Activated CD8-positive, alpha-beta memory T cell treated with anti-CD3 and anti-CD28 coated beads, Interleukin-2, amount 50 U/mL, for 48 hours (primary cell): ENCODE results near the gene PKP4.

Source experiments
- DNase-seq: peaks from one replicate; pipeline ENCODE4 v3.0.0-alpha.2; 2020

Gene PKP4

GRCh38 chr2:158498749-158499136 lies 42.0 kb downstream of the PKP4 start:
- DNase-seq, result no peak

GRCh38 chr2:158499383-158499782 lies 42.6 kb downstream of the PKP4 start:
- no peak for DNase-seq

GRCh38 chr2:158500333-158500732 lies 43.6 kb downstream of the PKP4 start:
- DNase-seq, result no peak

GRCh38 chr2:158501301-158501700 lies 44.5 kb downstream of the PKP4 start:
- DNase-seq, result no peak

GRCh38 chr2:158502974-158503373 lies 46.2 kb downstream of the PKP4 start:
- no peak for DNase-seq

- no peak for DNase-seq
Observed at GRCh38 chr2:158504088-158504487, 47.3 kb downstream of the PKP4 start.

- DNase-seq, result no peak
Observed at GRCh38 chr2:158505448-158505934, 48.7 kb downstream of the PKP4 start.

GRCh38 chr2:158507141-158507540 lies 50.4 kb downstream of the PKP4 start:
- no peak for DNase-seq

GRCh38 chr2:158507679-158508078 lies 50.9 kb downstream of the PKP4 start:
- no peak for DNase-seq

- DNase-seq, result no peak
Observed at GRCh38 chr2:158509928-158510797, 53.4 kb downstream of the PKP4 start.

- DNase-seq, result no peak
Observed at GRCh38 chr2:158510887-158511286, 54.1 kb downstream of the PKP4 start.

GRCh38 chr2:158511706-158512105 lies 55.0 kb downstream of the PKP4 start:
- no peak for DNase-seq

GRCh38 chr2:158512323-158512722 lies 55.6 kb downstream of the PKP4 start:
- DNase-seq, result no peak

GRCh38 chr2:158513841-158514240 lies 57.1 kb downstream of the PKP4 start:
- DNase-seq, result no peak

GRCh38 chr2:158518084-158518483 lies 61.3 kb downstream of the PKP4 start:
- DNase-seq, result no peak

- no peak for DNase-seq
Observed at GRCh38 chr2:158519481-158519880, 62.7 kb downstream of the PKP4 start.

- no peak for DNase-seq
Observed at GRCh38 chr2:158529379-158530259, 72.9 kb downstream of the PKP4 start.

- DNase-seq, result no peak
Observed at GRCh38 chr2:158530829-158531228, 74.1 kb downstream of the PKP4 start.

GRCh38 chr2:158533009-158533408 lies 76.3 kb downstream of the PKP4 start:
- DNase-seq, result no peak

GRCh38 chr2:158539176-158540005 lies 82.6 kb downstream of the PKP4 start:
- DNase-seq, result no peak

- no peak for DNase-seq
Observed at GRCh38 chr2:158542577-158542976, 85.8 kb downstream of the PKP4 start.

- no peak for DNase-seq
Observed at GRCh38 chr2:158543957-158544356, 87.2 kb downstream of the PKP4 start.

- DNase-seq, result no peak
Observed at GRCh38 chr2:158544998-158545397, 88.2 kb downstream of the PKP4 start.
